KOPT-K1 (cell line): ENCODE measurements around the gene NANOS1.

Experiments used
- H3K27ac ChIP-seq: fragments of 200-600 bp; sonication (generic); 2 replicates; pipeline ENCODE4 v1.5.1; 2016; ENCODE audit warnings: antibody characterized with exemption, mild to moderate bottlenecking, low read depth, low read length; ENCODE audit not compliant: poor library complexity, severe bottlenecking
- H3K36me3 ChIP-seq: fragments of 200-600 bp; sonication (generic); 2 replicates; pipeline ENCODE4 v1.5.1; 2017; ENCODE audit warnings: antibody characterized with exemption, mild to moderate bottlenecking, low read length, moderate library complexity; ENCODE audit not compliant: insufficient read depth
- H3K9me3 ChIP-seq: fragments of 200-600 bp; sonication (generic); 2 replicates; pipeline ENCODE4 v1.5.1; 2017; ENCODE audit warnings: antibody characterized with exemption, low read length, mild to moderate bottlenecking; ENCODE audit not compliant: insufficient read depth, poor library complexity, severe bottlenecking

NANOS1 gene

DNA sequence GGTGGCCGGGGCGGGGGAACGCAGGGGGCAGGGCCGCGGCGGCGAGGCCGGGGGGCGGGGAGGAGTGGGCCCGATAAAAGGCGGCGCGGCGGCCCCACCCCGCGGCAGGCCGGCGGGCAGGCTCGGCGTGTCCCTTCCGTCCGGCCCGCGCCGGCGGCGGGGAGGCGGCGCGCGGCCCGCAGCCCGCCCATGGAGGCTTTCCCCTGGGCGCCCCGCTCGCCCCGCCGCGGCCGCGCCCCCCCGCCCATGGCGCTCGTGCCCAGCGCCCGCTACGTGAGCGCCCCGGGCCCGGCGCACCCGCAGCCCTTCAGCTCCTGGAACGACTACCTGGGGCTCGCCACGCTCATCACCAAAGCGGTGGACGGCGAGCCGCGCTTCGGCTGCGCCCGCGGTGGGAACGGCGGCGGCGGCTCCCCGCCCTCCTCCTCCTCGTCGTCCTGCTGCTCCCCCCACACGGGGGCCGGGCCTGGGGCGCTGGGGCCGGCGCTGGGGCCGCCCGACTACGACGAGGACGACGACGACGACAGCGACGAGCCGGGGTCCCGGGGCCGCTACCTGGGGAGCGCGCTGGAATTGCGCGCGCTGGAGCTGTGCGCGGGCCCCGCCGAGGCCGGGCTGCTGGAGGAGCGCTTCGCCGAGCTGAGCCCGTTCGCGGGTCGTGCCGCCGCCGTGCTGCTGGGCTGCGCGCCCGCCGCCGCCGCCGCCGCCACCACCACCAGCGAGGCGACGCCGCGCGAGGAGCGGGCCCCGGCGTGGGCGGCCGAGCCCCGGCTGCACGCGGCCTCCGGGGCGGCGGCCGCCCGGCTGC lies at the start of gene NANOS1:
Gene NANOS1 (plus strand): TSS at position 102 of the 808 bp plus-strand sequence. CDS start 88 bp downstream, at position 190.
- Histone ChIP-seq H3K27ac (peak within 1 kb of the TSS; percentile 51), H3K9me3 (no peaks in the 10 kb centered on the region), H3K36me3 (peaks cover 36% of the 10 kb centered on the region)

- Histone ChIP-seq H3K27ac (no peak overlapping the region), H3K36me3 (no peaks in the 10 kb centered on the region), H3K9me3 (peaks cover 3% of the 10 kb centered on the region)
Observed at GRCh38 chr10:118980135-118980865, 49.2 kb upstream of the NANOS1 start.

DNA sequence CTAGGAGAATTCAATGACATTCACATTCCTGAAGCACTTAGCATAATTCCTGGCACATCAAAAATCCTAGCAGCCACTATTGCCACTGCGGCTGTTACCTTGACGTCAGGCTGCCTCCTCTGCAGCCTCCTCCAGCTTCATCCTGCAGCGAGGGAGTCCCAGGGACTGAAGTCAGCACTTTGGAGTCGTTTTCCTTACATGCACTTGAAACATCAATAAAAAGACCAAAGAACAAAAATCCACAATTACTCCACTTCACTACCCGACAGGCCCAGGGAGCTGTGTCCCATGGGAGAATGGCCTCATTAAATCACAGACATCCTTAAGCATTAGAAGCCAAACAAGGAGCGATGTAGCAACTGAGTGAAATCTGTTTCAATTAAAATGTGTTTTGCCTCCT lies 48.6 kb upstream of the NANOS1 start:
- peaks cover 9% of the 10 kb centered on the region for H3K9me3 ChIP-seq

DNA sequence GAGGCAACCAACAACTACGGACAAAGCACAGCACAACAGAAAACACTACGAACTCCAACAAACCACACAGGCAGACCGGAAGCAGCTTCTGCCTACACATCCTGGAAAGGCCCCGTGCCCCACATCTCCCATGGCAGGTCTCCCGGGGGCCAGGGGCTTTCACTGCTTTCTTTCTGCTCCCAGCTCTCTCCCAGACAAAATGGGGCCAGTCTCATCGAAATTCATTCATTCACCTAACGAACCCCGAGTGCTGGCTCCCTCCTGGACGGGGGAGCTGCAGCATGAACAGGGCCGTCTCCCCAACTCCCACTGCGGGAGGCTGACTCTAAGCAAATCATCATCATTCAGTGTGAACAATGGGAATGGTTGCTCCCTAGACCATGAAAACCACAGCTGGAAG lies 47.6 kb upstream of the NANOS1 start:
- H3K36me3 ChIP-seq, result no peaks in the 10 kb centered on the region
- peaks cover 12% of the 10 kb centered on the region for H3K9me3 ChIP-seq
- no peak overlapping the region for H3K27ac ChIP-seq

More for the DNA sequence above, 48.6 kb upstream of the NANOS1 start:
- Histone ChIP-seq H3K27ac (no peak overlapping the region), H3K36me3 (no peaks in the 10 kb centered on the region)

GRCh38 chr10:118982366-118982765 lies 47.1 kb upstream of the NANOS1 start:
- peaks cover 12% of the 10 kb centered on the region for H3K9me3 ChIP-seq
- no peaks in the 10 kb centered on the region for H3K36me3 ChIP-seq
- no peak overlapping the region for H3K27ac ChIP-seq

GRCh38 chr10:118983263-118983662 lies 46.3 kb upstream of the NANOS1 start:
- H3K9me3 ChIP-seq, result peaks cover 12% of the 10 kb centered on the region
- H3K36me3 ChIP-seq, result no peaks in the 10 kb centered on the region
- no peak overlapping the region for H3K27ac ChIP-seq

DNA sequence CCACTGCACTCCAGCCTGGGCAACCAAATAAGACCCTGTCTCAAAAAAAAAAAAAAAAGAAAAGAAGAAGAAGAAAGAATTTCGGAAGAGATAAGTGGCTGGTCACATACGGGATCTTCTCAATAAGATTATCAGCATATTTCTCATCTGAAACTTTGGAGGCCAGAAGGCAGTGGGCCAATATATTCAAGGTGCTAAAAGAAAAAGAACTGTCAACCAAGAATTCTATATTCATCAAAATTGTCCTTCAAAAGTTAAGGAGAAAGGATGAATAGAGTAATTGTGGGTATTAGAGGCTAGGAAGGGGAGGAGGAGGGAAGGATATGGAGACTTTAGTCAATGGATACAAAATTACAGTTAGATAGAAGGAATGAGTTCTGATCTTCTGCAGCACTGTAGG lies 43.9 kb upstream of the NANOS1 start:
- no peaks in the 10 kb centered on the region for H3K36me3 ChIP-seq
- no peak overlapping the region for H3K27ac ChIP-seq
- peaks cover 17% of the 10 kb centered on the region for H3K9me3 ChIP-seq

DNA sequence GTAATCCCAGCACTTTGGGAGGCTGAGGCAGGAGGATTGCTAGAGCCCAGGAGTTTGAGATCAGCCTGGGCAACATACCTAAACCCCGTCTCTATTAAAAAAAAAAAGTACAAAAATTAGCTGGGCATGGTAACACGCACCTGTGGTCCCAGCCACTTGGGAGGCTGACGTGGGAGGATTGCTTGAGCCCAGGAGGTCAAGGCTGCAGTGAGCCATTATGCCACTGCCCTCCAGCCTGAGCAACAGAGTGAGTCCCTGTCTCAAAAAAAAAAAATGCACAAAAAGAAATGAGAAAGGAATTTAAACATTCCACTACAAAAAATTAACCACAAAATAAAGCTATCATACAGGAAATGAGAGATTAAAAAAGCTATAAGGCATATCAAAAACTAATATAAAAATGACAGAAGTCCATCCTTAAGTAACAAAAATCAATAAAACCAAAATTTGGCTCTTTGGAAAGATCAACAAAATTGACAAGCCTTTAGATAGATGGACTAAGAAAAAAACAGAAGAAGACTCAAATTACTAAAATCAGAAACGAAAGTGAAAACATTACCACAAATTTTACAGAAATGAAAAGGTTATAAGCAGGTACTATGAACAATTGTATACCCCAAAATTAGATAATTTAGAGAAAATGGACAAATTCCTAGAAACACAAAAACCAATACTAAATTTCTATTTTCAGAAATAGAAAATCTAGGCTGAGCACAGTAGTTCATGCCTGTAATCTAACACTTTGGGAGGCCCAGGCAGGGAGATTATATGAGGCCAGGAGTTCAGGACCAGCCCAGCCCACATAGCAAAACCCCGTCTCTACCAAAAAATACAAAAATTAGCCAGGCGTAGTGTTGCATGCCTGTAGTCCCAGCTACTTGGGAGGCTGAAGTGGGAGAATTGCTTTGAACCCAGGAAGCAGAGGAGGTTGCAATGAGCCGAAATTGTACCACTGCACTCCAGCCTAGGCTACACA lies 42.4 kb upstream of the NANOS1 start:
- Histone ChIP-seq H3K36me3 (no peaks in the 10 kb centered on the region), H3K9me3 (peaks cover 17% of the 10 kb centered on the region), H3K27ac (no peak overlapping the region)

- Histone ChIP-seq H3K27ac (no peak overlapping the region), H3K9me3 (peaks cover 14% of the 10 kb centered on the region), H3K36me3 (no peaks in the 10 kb centered on the region)
Observed at GRCh38 chr10:118990326-118990725, 39.2 kb upstream of the NANOS1 start.

DNA sequence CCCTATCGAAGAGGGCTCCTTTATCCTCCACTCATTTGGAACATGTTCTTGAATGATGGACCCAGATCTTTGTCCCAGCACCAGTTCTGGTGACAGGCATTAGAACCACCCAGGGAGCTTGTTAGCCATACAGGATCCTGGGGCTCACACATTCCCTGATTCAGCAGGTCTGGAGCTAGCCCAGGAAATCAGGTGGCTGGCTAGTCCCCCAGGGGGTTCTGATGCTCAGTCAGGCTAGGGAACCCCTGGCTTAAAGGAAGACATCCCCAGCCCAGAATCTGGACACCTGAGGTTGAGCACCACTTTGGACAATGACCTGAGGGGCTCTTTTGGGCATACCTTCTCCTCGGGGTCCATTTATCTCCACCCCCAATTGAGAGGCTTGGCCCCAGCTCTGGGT lies 37.0 kb upstream of the NANOS1 start:
- H3K27ac ChIP-seq, result no peak overlapping the region
- H3K36me3 ChIP-seq, result no peaks in the 10 kb centered on the region
- peaks cover 5% of the 10 kb centered on the region for H3K9me3 ChIP-seq

DNA sequence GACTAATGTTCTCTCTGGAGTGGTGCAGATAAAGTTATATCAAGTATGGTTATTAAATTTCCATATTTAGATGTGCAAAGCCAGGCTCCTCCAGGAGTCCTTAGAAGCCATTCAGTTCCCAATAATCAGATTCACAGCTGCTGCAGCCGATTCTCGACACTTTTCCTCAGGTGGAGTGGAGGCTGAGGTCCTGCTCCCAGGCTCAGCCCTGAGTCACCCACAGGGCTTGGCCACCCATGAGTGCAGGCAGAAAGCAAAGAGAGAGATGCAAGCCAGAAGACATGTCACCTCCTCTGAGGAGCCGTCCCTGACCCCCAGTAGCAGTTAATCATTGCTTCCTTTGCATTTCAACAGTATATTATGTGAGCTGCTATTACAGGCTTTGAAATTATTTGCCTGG lies 36.3 kb upstream of the NANOS1 start:
- Histone ChIP-seq H3K36me3 (no peaks in the 10 kb centered on the region), H3K9me3 (peaks cover 6% of the 10 kb centered on the region), H3K27ac (no peak overlapping the region)

DNA sequence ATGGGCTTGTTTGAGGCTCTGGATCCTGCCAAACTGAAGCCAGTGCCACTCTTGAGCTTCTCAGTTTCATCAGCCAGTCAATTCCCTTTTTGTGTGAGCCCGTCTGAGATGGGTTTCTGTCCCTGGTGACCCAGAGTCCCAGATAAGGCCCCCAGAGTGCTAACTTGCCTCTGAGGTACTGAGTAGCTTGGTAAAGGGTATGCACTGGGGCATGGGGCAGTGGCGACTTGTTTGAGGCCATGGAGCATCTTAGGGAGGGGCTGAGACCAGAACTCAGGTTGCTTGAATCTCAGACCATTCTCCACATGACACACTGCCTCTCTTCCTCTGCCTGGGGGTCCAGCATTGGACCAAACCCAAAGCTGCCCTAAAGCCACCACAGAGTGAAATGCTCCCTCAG lies 35.2 kb upstream of the NANOS1 start:
- Histone ChIP-seq H3K9me3 (peaks cover 9% of the 10 kb centered on the region), H3K27ac (no peak overlapping the region), H3K36me3 (no peaks in the 10 kb centered on the region)

DNA sequence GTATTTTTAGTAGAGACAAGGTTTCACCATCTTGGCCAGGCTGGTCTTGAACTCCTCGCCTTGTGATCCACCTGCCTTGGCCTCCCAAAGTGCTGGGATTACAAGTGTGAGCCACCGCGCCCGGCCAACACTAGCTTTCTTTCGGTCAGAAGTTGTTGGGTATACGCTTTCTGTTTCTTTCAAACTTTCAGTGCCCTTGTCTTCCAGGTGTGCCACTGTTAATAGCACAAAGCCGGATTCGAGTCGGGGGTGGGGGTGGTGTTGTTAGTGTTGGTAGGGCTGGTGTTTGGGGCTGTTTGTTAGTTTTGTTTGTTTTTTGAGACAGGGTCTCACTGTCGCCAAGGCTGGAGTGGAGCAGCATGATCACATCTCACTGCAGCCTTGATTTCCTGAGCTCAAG lies 33.8 kb upstream of the NANOS1 start:
- H3K27ac ChIP-seq, result no peak overlapping the region
- peaks cover 8% of the 10 kb centered on the region for H3K9me3 ChIP-seq
- H3K36me3 ChIP-seq, result no peaks in the 10 kb centered on the region

DNA sequence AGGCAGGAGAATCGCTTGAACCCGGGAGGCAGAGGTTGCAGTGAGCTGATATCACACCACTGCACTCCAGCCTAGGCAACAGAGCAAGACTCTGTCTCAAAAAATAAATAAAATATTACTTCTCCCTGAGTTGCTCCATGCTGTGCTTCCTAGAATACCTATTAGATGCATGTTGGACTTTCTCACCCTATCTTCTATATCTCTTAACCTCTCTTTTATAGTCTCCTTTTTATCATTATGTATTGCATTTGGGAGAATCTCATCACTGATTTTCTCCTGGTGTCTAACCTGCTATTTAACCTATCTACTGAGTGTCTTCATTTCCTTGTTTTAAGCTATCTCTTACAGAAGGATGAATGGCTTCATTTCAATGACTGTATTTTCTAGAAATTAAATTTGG lies 32.1 kb upstream of the NANOS1 start:
- H3K9me3 ChIP-seq, result peaks cover 8% of the 10 kb centered on the region
- H3K27ac ChIP-seq, result no peak overlapping the region
- H3K36me3 ChIP-seq, result no peaks in the 10 kb centered on the region

DNA sequence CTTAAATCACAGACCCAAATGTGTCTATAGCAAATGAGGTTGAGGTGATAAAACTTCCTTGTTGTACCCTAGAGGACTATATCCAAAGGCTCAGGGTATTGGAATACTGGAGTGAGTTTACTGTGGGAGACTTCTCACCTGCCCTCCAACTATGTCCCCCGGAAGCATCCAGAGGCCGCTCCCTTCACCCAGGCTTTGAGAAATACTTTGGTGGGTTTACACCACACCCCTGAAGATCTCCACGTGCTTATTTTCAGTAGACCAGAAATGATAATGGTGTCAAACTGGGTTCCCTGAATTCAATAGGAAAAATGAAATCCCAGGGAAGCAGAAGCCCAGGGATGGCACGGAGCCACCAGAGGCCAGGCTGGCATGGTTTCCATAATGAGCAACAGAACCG lies 31.3 kb upstream of the NANOS1 start:
- peaks cover 8% of the 10 kb centered on the region for H3K9me3 ChIP-seq
- H3K27ac ChIP-seq, result no peak overlapping the region
- H3K36me3 ChIP-seq, result no peaks in the 10 kb centered on the region
